H1 (cell line): Measurements from ENCODE around the gene CSKMT. TPM values are rescaled to one million over a fixed set of nuclear protein-coding genes. Genes with fewer than 3 reads are reported as not detected.
A peak's percentile ranks its signal among the peaks of the same experiment; 100 is the strongest.

ENCODE experiments used
- CTCF ChIA-PET: fragments of 300-600 bp; sonication (Branson Sonifier 250); formaldehyde crosslinking; loops from one replicate; lab custom pipeline; 2021; ENCODE audit not compliant: partially characterized antibody; lab: Charles Lee
- POLR2A ChIA-PET: fragments of 300-600 bp; sonication (Branson Sonifier 250); formaldehyde crosslinking; loops from one replicate; lab custom pipeline; 2021; ENCODE audit warnings: inconsistent platforms; ENCODE audit not compliant: partially characterized antibody; lab: Charles Lee
- DNase-seq, 2 experiments: peaks; one replicate each; pipeline versions ENCODE4 v3.0.0 to v3.0.0-alpha.2; 2010 to 2022; ENCODE audit warnings: low spot score in 2 of 2, low read depth in 1 of 2, mixed read lengths in 1 of 2
- FAIRE-seq: peaks from 2 replicates; lab custom pipeline; 2011; peaks lifted over from hg19 to GRCh38; lab: Jason Lieb, UNC
- H2AFZ ChIP-seq: 2 replicates; pipeline ENCODE4 v1.8.1; 2012; ENCODE audit warnings: low read length, inconsistent platforms
- H2AK5ac ChIP-seq: 2 replicates; pipeline ENCODE4 v1.6.1; 2013; ENCODE audit warnings: low read depth, low read length
- H2BK120ac ChIP-seq: replicated peaks from 2 replicates; pipeline ENCODE3; 2013; ENCODE audit warnings: low read depth, low read length, inconsistent platforms
- H2BK12ac ChIP-seq: 2 replicates; pipeline ENCODE4 v1.6.1; 2013; ENCODE audit warnings: low read depth, low read length
- H2BK15ac ChIP-seq: 2 replicates; pipeline ENCODE4 v1.6.1; 2013; ENCODE audit warnings: low read length
- H2BK20ac ChIP-seq: 2 replicates; pipeline ENCODE4 v1.6.1; 2013; ENCODE audit warnings: low read length
- H2BK5ac ChIP-seq: 2 replicates; pipeline ENCODE4 v1.6.1; 2013; ENCODE audit warnings: low read depth, low read length
- H3K14ac ChIP-seq: 2 replicates; pipeline ENCODE4 v1.6.1; 2013; ENCODE audit warnings: inconsistent platforms; ENCODE audit not compliant: insufficient read length
- H3K18ac ChIP-seq: 2 replicates; pipeline ENCODE4 v1.6.1; 2013; ENCODE audit warnings: low read length; ENCODE audit errors: extremely low read depth
- H3K23ac ChIP-seq: 2 replicates; pipeline ENCODE4 v1.6.1; 2013; ENCODE audit warnings: inconsistent platforms; ENCODE audit not compliant: insufficient read length
- H3K23me2 ChIP-seq: 2 replicates; pipeline ENCODE4 v1.6.1; 2013; ENCODE audit warnings: low read depth, low read length
- H3K27ac ChIP-seq: 2 replicates; pipeline ENCODE4 v1.6.1; 2011; ENCODE audit warnings: low read depth, low read length, inconsistent platforms
- H3K27me3 ChIP-seq, 4 experiments: replicated peaks in 1 of 4; 1 replicate in 1 of 4; 2 replicates in 3 of 4; pipeline versions ENCODE4 v1.6.1 to v1.8.1; 2011 to 2013; ENCODE audit warnings: low read length in 3 of 4, mild to moderate bottlenecking in 3 of 4, inconsistent platforms in 2 of 4, mixed read lengths in 2 of 4, moderate library complexity in 1 of 4; ENCODE audit not compliant: control insufficient read depth in 3 of 4, insufficient read depth in 3 of 4; ENCODE audit errors: extremely low read depth in 1 of 4
- H3K36me3 ChIP-seq, 4 experiments: 2 replicates each; pipeline versions ENCODE4 v1.6.1 to v1.8.1; 2011 to 2013; ENCODE audit warnings: mild to moderate bottlenecking in 4 of 4, low read length in 3 of 4, moderate library complexity in 2 of 4, control low read depth in 1 of 4, inconsistent platforms in 1 of 4; ENCODE audit not compliant: insufficient read depth in 4 of 4, control insufficient read depth in 2 of 4
- H3K4ac ChIP-seq: replicated peaks from 2 replicates; pipeline ENCODE3; 2013; ENCODE audit warnings: low read length, low read depth, mixed read lengths, inconsistent platforms; ENCODE audit not compliant: insufficient read length
- H3K4me1 ChIP-seq, 4 experiments: replicated peaks in 1 of 4; 1 replicate in 1 of 4; 2 replicates in 3 of 4; pipeline versions ENCODE4 v1.6.1 to v1.8.1; 2011 to 2013; ENCODE audit warnings: low read length in 3 of 4, inconsistent platforms in 2 of 4, mixed read lengths in 1 of 4; ENCODE audit not compliant: insufficient read depth in 4 of 4, control insufficient read depth in 3 of 4
- H3K4me2 ChIP-seq, 2 experiments: 2 replicates each; pipeline versions ENCODE4 v1.6.1 to v1.8.1; 2011 to 2013; ENCODE audit warnings: low read depth in 2 of 2, low read length in 2 of 2, control low read depth in 1 of 2, inconsistent platforms in 1 of 2, mild to moderate bottlenecking in 1 of 2; ENCODE audit not compliant: insufficient read depth in 1 of 2
- H3K4me3 ChIP-seq, 4 experiments: fragments of 200-600, 300-600 bp in 1 of 4; sonication (generic), shearing (Covaris generic), sonication (Bioruptor Twin) in 1 of 4; 2 replicates each; pipeline versions ENCODE4 v1.5.1 to v1.8.1; 2011 to 2016; ENCODE audit warnings: low read length in 4 of 4, low read depth in 3 of 4, control low read depth in 2 of 4, inconsistent platforms in 2 of 4, mild to moderate bottlenecking in 2 of 4, mixed read lengths in 1 of 4, moderate library complexity in 1 of 4; ENCODE audit not compliant: insufficient read depth in 2 of 4; ENCODE audit errors: extremely low read depth in 1 of 4
- H3K56ac ChIP-seq: replicated peaks from 2 replicates; pipeline ENCODE3; 2013; ENCODE audit warnings: low read depth, mild to moderate bottlenecking, mixed read lengths, low read length, inconsistent platforms; ENCODE audit not compliant: insufficient read length
- H3K79me1 ChIP-seq: 2 replicates; pipeline ENCODE4 v1.6.1; 2013; ENCODE audit warnings: low read depth, low read length, control low read depth
- H3K79me2 ChIP-seq, 2 experiments: 2 replicates each; pipeline versions ENCODE4 v1.6.1 to v1.8.1; 2012 to 2013; ENCODE audit warnings: low read length in 2 of 2, mild to moderate bottlenecking in 2 of 2, inconsistent platforms in 1 of 2; ENCODE audit not compliant: insufficient read depth in 2 of 2, control insufficient read depth in 1 of 2
- H3K9ac ChIP-seq, 4 experiments: replicated peaks in 1 of 4; 1 replicate in 1 of 4; 2 replicates in 3 of 4; pipeline versions ENCODE4 v1.6.1 to v1.8.1; 2011 to 2013; ENCODE audit warnings: low read depth in 3 of 4, low read length in 3 of 4, control low read depth in 2 of 4, mild to moderate bottlenecking in 2 of 4, moderate library complexity in 2 of 4, inconsistent platforms in 1 of 4; ENCODE audit errors: extremely low read depth in 1 of 4
- H3K9me3 ChIP-seq, 2 experiments: 2 replicates each; pipeline versions ENCODE4 v1.6.1 to v1.8.1; 2012 to 2013; ENCODE audit warnings: mild to moderate bottlenecking in 2 of 2, moderate library complexity in 2 of 2, control low read depth in 1 of 2, inconsistent platforms in 1 of 2, low read depth in 1 of 2, low read length in 1 of 2, mixed read lengths in 1 of 2; ENCODE audit not compliant: insufficient read depth in 2 of 2
- H4K20me1 ChIP-seq, 2 experiments: replicated peaks in 1 of 2; 2 replicates each; pipeline versions ENCODE3 to v1.8.1; 2011 to 2013; ENCODE audit warnings: inconsistent platforms in 2 of 2, low read length in 2 of 2, mild to moderate bottlenecking in 1 of 2; ENCODE audit not compliant: insufficient read depth in 2 of 2, control insufficient read depth in 1 of 2
- H4K5ac ChIP-seq: 2 replicates; pipeline ENCODE4 v1.6.1; 2013; ENCODE audit warnings: low read length, low read depth, mixed read lengths, inconsistent platforms; ENCODE audit not compliant: insufficient read length
- H4K8ac ChIP-seq: 2 replicates; pipeline ENCODE4 v1.8.0; 2013; ENCODE audit warnings: mild to moderate bottlenecking, moderate library complexity, low read length, inconsistent platforms; ENCODE audit not compliant: insufficient read depth; ENCODE audit errors: extremely low read depth
- H4K91ac ChIP-seq: replicated peaks from 2 replicates; pipeline ENCODE3; 2013; ENCODE audit warnings: low read length, mixed read lengths, inconsistent platforms; ENCODE audit not compliant: insufficient read length
- BRCA1 ChIP-seq: IDR thresholded peaks from 2 replicates; pipeline ENCODE4 v1.6.1; 2012; ENCODE audit warnings: low read depth, low read length, improper control_type of control experiment
- GTF2F1 ChIP-seq: IDR thresholded peaks from 2 replicates; pipeline ENCODE4 v1.6.1; 2012; ENCODE audit warnings: low read depth, low read length, improper control_type of control experiment, borderline replicate concordance
- PHF8 ChIP-seq: fragments of 200-600 bp; sonication (generic); conservative IDR thresholded peaks from 2 replicates; pipeline ENCODE4 v1.7.1; 2012; ENCODE audit warnings: low read depth, mild to moderate bottlenecking, inconsistent platforms, low read length, moderate library complexity
- POLR2A ChIP-seq, 2 experiments: IDR thresholded peaks; 1 replicate in 1 of 2; 2 replicates in 1 of 2; pipeline ENCODE4 v1.6.1; 2011; ENCODE audit warnings: low read depth in 2 of 2, low read length in 2 of 2, mild to moderate bottlenecking in 2 of 2; ENCODE audit errors: control extremely low read depth in 1 of 2
- POLR2AphosphoS5 ChIP-seq: IDR thresholded peaks from 2 replicates; pipeline ENCODE4 v1.6.1; 2011; ENCODE audit warnings: low read depth, low read length
- RAD21 ChIP-seq, 2 experiments: IDR thresholded peaks in 1 of 2; conservative IDR thresholded peaks in 1 of 2; 2 replicates each; pipeline ENCODE4 v1.6.1; 2011; ENCODE audit warnings: low read depth in 2 of 2, low read length in 2 of 2, improper control_type of control experiment in 1 of 2, inconsistent platforms in 1 of 2, mild to moderate bottlenecking in 1 of 2, moderate library complexity in 1 of 2
- WGBS, 2 experiments: shearing (Covaris generic) in 1 of 2; methylation state at CpG; one replicate each; pipeline versions ENCODE4 v1.1.6 to v1.1.7; 2013 to 2015; ENCODE audit warnings: low lambda C conversion rate in 2 of 2, mixed read lengths in 2 of 2, inconsistent platforms in 1 of 2, low coverage in 1 of 2, missing lambda C conversion rate in 1 of 2; ENCODE audit not compliant: insufficient replicate concordance in 2 of 2, insufficient coverage in 1 of 2, insufficient read length in 1 of 2; ENCODE audit errors: extremely low coverage in 1 of 2, missing lambda C conversion rate in 1 of 2; 5-methylcytosine and 5-hydroxymethylcytosine counted together
- polyA plus RNA-seq, 7 experiments: library from polyadenylated mRNA; depleted of rRNA in 3 of 7; stranded (reverse) in 5 of 7; unstranded in 2 of 7; fragments of >200 nt in 5 of 7; fragments of 200-250 nt in 2 of 7; gene quantifications; 1 replicate in 5 of 7; 2 replicates in 1 of 7; 4 replicates in 1 of 7; pipeline versions ENCODE4 v1.2.1 to v1.2.3, GENCODE V29; 2011 to 2013; ENCODE audit warnings: missing spikeins in 2 of 7, mixed read lengths in 2 of 7
- total RNA-seq: library from RNA; stranded (reverse); fragmentation: NEBNext Ultra II Directional; extraction: Animal tissue kit (Norgen Biotek cat#: 25700); gene quantifications from 2 replicates; pipeline ENCODE4 v1.2.1, GENCODE V29; 2021

The CSKMT gene
- total and polyA plus RNA-seq, 2 of the 8 experiments (the other 6 are each of a cell fraction or from before 2014, with no cell fraction given) = 12.0 to 66.1 TPM

DNA sequence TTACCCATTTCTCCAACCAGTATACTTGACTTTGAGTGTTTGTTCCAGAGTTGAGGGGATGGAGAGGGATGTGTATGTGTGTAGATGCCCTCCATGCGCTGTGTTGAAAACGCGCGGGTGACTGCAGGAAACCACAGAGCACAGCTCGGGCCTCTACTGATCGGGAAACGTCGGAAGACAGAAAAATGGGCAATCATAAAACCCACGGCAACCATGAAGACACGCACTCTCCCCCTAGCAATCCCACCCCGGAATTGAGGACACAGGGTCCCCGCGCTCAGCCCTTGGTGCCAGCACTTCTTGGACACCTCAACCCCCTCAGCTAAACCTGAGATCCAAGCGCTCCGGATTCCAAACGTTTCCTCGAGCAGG, 6.1 kb downstream of the CSKMT start:
- peak overlapping the region; percentile 94 for H3K4ac ChIP-seq
- FAIRE-seq = no peak
- peaks cover 17% of the 10 kb centered on the region for H3K23me2 ChIP-seq

More for the DNA sequence above, 6.1 kb downstream of the CSKMT start:
- CTCF ChIA-PET = interaction anchor here (0.6 to 3.1 kb wide), 9 partner anchors 9 to 327 kb away, joined by 3 to 10 read pairs (median 4); partner anchors contain the start of genes LRRN4CL and TMEM179B
- H3K18ac ChIP-seq = peak overlapping the region; percentile 93; the same call in 1 of the 2 replicates
- H2AK5ac ChIP-seq = peak overlapping the region; percentile 93; the same call in 1 of the 2 replicates
- peak overlapping the region; percentile 66 to 89 (median 78) for H3K9ac ChIP-seq
- peak overlapping the region; percentile 53 for H2BK12ac ChIP-seq
- WGBS, 2 experiments = 2% methylated on average over 17 of the region's 17 CpGs; no CpG with 5 or more reads in 1 of the 2 experiments
- POLR2A ChIA-PET = interaction anchor here (0.6 to 61.4 kb wide), 35 partner anchors 11 to 277 kb away, joined by 3 to 2041 read pairs (median 5); partner anchors contain the start of genes B3GAT3, BSCL2, C11orf98 and CSKMT
- no peaks in the 10 kb centered on the region for H3K9me3 ChIP-seq
- no peak overlapping the region for H2BK15ac ChIP-seq
- peak overlapping the region; percentile 80 for H2BK5ac ChIP-seq
- H3K27ac ChIP-seq = peak overlapping the region; percentile 63
- H2BK20ac ChIP-seq = no peak overlapping the region
- no peaks in the 10 kb centered on the region for H3K27me3 ChIP-seq
- H3K4me3 ChIP-seq = peak overlapping the region; percentile 88 to 97 (median 92)
- peak in 1 of 2 experiments; percentile 41 for DNase-seq
- H2BK120ac ChIP-seq = no peak overlapping the region
- H3K36me3 ChIP-seq = peaks cover 3 to 30% (median 10%) of the 10 kb centered on the region in 4 experiments; a peak in 5 of 8 replicates
- peak overlapping the region; percentile 97 for H4K8ac ChIP-seq
- peaks cover 2 to 5% of the 10 kb centered on the region in 2 experiments for H4K20me1 ChIP-seq
- peak overlapping the region; percentile 80 to 90 for H3K4me2 ChIP-seq
- peak overlapping the region; percentile 88 for H4K5ac ChIP-seq
- H3K79me2 ChIP-seq = peaks cover 2 to 20% of the 10 kb centered on the region in 2 experiments; a peak in 3 of 4 replicates
- H3K56ac ChIP-seq = peak overlapping the region; percentile 83
- peaks cover 9% of the 10 kb centered on the region for H3K79me1 ChIP-seq
- H4K91ac ChIP-seq = peak overlapping the region; percentile 95
- no peak overlapping the region for H3K23ac ChIP-seq
- no peak overlapping the region; the same call in 1 of the 2 replicates for H2AFZ ChIP-seq
- H3K14ac ChIP-seq = no peak overlapping the region
- TF ChIP-seq PHF8 (peak; percentile 16; the same call in 1 of the 2 replicates), BRCA1 (no peak), POLR2AphosphoS5 (peak; percentile 84), RAD21 (IDR thresholded peaks at IDR 0.05 in 1 of 2, conservative IDR thresholded peaks at IDR 0.05 in 1 of 2; ENCODE audit: low read depth in 2 of 2, low read length in 2 of 2) (peak in 1 of 2 experiments; percentile 1; a peak in 1 of 4 replicates), POLR2A (IDR thresholded peaks at IDR 0.05; ENCODE audit: control extremely low read depth in 1 of 2, low read depth in 2 of 2, low read length in 2 of 2) (peak in 1 of 2 experiments; percentile 74; a peak in 1 of 3 replicates), GTF2F1 (peak; percentile 14; the same call in 1 of the 2 replicates)
- TF ChIP-seq, all 59 proteins: peak for 5
- H3K4me1 ChIP-seq = peaks cover 4 to 13% (median 8%) of the 10 kb centered on the region in 4 experiments
